HG03378 (cell line): ENCODE measurements around the gene KCNT1.

Experiments
- ATAC-seq: cut with Tn5 transposase; IDR thresholded peaks from one replicate; pipeline ENCODE4 v1.9.1; 2021; ENCODE audit warnings: mild to moderate bottlenecking, moderate library complexity; ENCODE audit not compliant: unreplicated experiment

Gene KCNT1

GRCh38 chr9:135840539-135840938 lies 138.6 kb downstream of the KCNT1 start:
- no peak for ATAC-seq
